Glomerular visceral epithelial cell (primary cell): ENCODE results near the gene HOXD8.

Experiments used
- DNase-seq: peaks from one replicate; pipeline ENCODE4 v3.0.0-alpha.2; 2016; ENCODE audit errors: extremely low spot score

HOXD8 gene

GRCh38 chr2:176159663-176160250, 30.3 kb downstream of the HOXD8 start:
- DNase-seq = no peak

GRCh38 chr2:176160251-176160985, 30.9 kb downstream of the HOXD8 start:
- no peak for DNase-seq

DNA sequence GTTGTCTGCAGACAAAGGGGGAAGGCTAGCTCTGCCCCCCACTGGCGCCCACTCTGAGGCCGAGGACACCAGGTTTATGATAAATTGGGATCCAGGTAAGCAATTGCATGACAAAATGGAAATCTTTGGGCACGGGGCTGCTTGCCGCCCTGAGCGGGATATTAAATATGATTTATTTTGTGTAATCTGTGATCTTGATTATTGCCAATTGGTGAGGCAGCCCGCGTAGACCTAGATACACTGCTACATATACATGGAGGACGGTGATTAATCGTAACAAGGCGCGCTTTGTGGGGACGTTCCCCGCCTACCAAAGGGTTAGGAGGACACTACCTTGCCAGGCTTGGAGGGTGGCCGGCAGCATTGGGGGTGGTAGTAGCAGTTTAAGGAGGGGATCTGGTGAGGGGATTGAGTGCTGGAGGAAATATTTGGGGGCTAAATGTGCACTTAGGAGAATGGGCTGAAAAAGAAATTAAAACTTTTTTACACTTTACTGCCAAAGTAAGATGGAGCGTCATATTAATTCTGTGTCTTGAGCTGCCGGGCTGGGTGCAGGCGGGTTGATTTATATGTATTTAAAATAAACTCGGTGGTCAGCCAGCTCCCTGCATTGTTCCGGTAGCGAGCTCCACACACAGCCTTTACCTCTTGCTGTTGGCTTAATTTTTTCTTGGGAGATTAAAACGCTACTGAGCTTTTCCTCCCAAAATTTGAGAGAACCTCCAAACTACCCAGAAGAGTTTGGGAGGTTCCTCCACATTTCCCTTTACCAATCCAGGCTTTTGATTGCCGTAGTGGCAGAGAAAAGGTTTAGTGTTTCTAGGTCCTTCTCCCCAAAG, 31.7 kb downstream of the HOXD8 start:
- no peak for DNase-seq

GRCh38 chr2:176161825-176162626, 32.5 kb downstream of the HOXD8 start:
- DNase-seq = no peak

GRCh38 chr2:176162911-176163671, 33.6 kb downstream of the HOXD8 start:
- no peak for DNase-seq

- DNase-seq = no peak
These were observed 34.2 kb downstream of the HOXD8 start for GRCh38 chr2:176163672-176164056.

DNA sequence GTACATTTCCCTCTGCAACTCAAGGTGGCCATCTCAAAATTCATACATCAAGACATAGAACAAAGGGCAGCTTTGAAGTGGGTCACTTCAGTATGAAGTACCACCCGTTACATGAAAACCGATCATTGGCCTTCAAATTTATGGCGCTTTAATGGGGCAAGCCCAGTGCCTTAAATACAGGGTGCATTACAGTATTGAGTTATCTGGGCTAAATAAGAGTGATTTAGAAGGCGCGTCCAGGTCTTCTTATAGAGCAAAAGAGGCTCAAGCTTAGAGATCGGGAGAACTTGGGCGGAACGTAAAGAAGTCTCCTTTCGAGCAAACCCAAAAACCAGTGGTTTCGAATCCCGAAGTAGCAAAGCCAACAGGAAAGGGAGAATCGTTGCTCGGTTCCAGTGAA, 34.7 kb downstream of the HOXD8 start:
- no peak for DNase-seq

DNA sequence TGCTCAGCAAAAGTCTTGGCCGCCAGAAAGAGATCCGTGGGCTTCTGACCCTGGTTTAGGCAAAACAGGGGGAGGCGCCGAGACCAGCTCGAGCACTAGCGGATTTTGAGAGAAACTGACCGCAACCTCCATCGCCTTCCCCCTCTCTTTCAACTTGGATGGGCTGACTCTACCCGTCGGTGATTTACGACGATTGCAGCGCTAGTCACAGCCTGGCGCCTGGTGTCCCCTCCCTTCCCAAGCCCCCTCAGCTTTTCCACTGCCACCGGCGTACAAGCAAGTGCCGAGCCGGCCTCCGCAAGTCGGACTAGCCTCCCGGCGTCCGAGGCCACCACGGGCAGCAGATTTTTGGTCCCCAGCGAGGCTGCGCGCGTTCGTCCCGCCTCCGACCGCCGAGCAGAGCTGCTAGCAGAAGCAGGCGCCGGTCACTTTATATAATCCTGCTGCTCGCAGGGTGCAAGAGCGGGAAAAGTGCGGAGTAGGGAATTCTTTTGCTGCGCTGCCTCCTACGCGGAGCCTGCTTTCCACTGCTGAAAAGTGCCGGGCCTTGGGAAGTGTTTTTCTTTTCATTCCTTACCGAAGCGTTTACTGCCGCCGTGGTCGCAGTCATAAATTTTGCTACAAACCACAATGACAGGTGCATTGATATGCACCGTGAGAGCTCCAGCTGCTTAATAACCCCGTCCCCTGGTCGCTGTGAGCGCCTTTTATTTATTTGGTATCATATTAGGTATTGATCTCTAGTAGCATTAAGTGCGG, 35.3 kb downstream of the HOXD8 start:
- no peak for DNase-seq

DNA sequence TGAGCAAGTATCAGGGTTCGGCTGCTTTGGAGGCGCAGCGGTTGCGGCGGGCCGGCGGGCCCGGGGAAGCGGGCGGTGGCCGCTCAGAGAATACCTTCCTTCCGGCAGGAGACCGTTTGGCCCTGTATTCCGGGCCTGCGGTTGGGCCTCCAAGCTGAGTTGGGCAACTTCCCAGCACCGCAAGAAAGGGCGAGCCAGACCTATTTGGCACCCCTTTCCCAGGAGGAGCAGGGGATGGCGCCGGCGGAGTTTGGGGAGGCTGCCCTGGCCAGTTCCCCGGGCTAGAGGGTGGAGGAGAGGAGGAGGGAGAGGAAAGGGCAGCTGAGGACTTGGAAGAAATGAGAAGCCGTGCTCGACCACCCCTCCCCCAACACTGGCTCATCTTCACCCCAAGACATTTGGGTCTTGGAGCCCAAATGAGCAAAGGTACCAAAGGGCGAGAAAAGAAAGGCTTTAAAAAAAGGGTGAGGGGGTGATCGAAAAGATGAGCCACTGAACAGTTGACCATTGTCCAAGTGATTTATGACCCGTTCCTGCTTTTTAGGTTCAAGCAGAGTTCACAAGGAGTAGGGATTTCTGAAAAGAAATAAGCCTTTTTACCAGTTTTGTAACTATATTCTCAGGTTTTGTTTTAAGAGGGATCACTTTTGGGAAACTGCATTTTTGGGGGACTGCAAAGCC, 36.0 kb downstream of the HOXD8 start:
- DNase-seq = no peak

GRCh38 chr2:176166272-176166671, 36.8 kb downstream of the HOXD8 start:
- DNase-seq = no peak

GRCh38 chr2:176167398-176167797, 37.9 kb downstream of the HOXD8 start:
- no peak for DNase-seq

DNA sequence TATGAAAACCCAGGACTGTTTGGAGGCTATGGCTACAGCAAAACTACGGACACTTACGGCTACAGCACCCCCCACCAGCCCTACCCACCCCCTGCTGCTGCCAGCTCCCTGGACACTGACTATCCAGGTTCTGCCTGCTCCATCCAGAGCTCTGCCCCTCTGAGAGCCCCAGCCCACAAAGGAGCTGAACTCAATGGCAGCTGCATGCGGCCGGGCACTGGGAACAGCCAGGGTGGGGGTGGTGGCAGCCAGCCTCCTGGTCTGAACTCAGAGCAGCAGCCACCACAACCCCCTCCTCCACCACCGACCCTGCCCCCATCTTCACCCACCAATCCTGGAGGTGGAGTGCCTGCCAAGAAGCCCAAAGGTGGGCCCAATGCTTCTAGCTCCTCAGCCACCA, 39.7 kb downstream of the HOXD8 start:
- no peak for DNase-seq

- no peak for DNase-seq
These were observed 40.2 kb downstream of the HOXD8 start for GRCh38 chr2:176169711-176170110.

DNA sequence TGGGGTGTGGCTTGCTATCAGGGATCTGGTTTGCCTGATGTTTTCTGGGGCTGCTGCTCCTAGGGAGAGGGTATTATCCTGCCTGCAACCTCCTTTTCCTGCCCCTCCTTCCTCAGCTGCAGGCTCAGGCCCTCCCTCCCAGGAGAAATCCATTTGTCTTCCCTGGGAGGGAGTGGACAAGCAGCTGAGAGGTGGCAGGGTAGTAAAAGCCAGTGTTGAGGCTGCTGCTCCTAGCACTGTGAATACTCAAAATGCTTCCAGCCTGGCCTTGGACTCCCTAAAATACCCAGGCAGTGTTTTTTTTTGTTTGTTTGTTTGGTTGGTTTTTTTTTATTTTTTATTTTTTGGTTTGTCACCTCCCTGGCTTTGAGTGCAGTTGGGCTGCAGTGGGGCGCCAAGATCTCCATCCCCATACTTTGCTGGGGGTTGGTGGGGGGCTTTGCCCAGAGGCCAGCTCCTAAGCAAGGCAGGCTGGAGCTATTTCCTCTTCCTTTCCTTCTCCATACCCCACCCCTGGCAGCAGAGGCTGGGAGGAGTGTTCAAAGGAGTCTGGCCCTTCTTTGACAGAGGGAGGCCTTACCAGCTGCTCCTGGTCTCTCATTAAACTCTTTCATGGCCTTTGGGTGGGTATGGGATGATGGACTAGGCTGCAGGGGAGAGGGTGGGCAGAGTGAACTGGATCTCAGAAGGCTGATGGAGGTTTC, 41.2 kb downstream of the HOXD8 start:
- DNase-seq = no peak

DNA sequence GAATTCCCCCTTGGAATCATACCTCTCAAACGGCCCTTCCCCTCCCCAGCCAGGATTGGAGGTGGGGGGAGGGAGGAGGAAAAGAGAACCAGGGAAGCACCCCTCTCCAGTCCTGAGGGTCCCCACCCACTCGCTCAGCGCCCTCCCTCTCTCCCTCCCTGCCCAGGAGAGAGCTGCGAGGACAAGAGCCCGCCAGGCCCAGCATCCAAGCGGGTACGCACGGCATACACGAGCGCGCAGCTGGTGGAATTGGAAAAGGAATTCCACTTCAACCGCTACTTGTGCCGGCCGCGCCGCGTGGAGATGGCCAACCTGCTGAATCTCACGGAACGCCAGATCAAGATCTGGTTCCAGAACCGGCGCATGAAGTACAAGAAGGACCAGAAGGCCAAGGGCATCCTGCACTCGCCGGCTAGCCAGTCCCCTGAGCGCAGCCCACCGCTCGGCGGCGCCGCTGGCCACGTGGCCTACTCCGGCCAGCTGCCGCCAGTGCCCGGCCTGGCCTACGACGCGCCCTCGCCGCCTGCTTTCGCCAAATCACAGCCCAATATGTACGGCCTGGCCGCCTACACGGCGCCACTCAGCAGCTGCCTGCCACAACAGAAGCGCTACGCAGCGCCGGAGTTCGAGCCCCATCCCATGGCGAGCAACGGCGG, 42.0 kb downstream of the HOXD8 start:
- DNase-seq = no peak

GRCh38 chr2:176172007-176172894, 42.7 kb downstream of the HOXD8 start:
- DNase-seq = no peak

DNA sequence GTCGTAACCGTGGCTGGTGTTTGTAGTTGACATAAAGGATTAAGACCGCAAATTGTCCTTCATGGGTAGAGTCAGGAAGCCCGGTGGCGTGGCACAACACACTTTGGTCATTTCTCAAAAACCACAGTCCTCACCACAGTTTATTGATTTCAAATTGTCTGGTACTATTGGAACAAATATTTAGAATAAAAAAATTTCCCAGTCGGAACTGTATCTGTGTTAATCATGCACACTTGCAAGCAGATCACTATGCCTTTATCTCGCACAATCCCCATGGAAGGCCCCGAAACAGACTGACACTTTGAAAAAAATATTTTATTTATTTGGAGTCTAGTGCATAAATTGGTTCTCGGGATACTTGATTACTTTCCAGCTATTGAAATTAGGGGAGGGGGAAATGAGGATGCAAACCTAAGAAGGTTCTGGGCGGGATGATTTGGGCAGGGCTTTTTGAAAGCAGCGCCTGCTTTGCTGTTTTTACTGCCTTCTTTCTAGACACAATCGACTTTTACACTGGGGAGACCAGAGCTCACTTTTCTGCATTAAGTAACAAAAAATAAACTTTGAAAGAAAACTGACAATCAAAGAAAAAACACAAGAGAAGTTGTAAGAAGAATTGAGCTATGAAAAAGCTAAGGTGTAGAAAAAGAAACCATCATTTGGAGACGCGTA, 43.5 kb downstream of the HOXD8 start:
- DNase-seq = no peak
